Stimulated activated CD4-positive, alpha-beta T cell treated with anti-CD3 and anti-CD28 coated beads, Interleukin-12 subunit alpha, Interleukin-12 subunit beta, amount 100 ng/mL, for 48 hours (primary cell): ENCODE data around the gene MCEMP1.

ENCODE experiments used
- DNase-seq, 3 donors: peaks; one replicate each; pipeline ENCODE4 v3.0.0-alpha.2; 2020; ENCODE audit warnings: low read depth in 2 of 3, low spot score in 1 of 3

The MCEMP1 gene

DNA sequence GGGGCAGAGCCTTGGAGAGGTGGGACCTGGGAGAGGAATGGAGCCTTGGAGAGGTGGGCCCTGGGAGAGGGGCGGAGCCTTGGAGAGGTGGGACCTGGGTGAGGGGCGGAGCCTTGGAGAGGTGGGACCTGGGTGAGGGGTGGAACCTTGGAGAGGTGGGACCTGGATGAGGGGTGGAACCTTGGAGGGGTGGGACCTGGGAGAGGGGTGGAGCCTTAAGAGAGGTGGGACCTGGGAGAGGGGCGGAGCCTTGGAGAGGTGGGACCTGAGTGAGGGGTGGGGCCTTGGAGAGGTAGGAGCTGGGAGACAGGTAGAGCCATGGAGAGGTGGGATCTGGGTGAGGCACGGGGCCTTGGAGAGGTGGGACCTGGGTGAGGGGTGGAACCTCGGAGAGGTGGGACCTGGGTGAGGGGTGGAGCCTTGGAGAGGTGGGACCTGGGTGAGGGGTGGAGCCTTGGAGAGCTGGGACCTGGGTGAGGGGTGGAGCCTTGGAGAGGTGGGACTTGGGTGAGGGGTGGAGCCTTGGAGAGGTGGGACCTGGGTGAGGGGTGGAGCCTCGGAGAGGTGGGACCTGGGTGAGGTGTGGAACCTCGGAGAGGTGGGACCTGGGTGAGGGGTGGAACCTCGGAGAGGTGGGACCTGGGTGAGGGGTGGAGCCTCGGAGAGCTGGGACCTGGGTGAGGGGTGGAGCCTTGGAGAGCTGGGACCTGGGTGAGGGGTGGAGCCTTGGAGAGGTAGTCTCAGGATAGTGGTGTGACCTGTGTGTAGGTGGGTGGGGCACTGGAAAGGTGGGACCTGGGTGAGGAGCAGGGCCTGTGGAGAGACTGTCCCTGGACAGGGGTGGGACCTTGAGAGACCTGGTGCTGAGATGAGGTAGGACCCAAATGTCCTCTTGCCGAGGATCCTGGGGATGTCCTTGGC, 33.0 kb upstream of the MCEMP1 start:
- DNase-seq = peak in 2 of 3 donors; percentile 13 to 37

DNA sequence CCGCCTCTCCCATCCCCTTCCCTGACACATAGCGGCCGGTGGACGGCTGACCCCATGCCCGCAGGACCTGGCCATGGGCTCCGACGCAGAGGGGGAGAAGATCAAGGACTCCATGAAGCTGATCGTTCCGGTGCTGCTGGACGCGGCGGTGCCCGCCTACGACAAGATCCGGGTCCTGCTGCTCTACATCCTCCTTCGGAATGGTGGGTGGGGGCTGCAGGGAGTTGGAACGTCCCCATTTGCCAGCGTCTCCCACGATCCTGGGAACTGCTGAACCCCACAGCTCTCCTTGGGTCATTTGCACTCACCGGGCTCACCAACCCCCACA, 32.4 kb upstream of the MCEMP1 start:
- no peak for DNase-seq

DNA sequence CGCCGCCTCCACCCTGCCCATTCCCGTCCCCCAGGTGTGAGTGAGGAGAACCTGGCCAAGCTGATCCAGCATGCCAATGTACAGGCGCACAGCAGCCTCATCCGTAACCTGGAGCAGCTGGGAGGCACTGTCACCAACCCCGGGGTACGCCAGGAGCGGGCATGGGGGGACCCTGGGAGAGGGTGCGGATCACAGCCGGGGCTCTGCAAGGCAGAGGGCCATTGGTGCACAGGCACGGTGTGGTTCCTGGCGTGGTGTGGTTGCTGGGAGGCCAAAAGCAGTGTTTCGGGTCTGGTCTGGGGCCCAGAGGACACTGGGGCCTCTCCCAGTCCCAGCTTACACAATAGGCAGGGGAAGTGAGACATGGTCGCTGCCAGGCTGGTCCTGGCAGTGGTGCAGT, 31.7 kb upstream of the MCEMP1 start:
- no peak for DNase-seq

DNA sequence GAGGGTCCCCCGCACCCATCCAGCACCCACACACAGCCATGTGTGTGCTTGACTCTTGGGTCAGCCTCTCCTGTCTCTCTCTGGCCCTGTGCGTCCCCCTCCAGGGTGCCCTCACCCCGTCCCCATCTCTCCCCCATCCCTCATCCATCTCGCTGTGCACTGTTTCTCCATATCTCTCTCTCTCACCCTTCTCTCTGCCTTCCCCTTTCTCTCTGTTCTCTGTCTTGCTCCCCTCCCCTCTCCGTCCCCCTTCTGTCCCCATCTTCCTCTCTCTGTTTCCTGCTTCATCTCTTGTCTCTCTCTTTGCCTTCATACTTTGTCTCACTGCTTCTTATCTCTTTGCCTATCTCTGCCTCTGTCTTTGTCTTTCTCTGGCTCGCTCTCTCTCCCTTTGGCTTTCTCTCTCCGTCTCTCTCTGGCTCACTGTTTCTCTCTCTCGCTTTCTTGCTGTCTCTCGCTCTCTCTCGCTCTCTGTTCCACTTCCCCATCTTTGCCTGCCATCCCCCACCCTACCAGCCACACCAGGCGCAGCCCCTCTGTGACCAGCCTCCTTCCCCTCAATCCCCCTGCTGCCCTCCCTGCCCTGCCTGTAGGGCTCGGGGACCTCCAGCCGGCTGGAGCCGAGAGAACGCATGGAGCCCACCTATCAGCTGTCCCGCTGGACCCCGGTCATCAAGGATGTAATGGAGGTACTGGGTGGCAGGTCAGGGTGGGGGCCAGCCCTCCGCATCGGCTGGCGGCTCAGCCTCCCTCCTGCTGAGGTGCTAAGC, 31.0 kb upstream of the MCEMP1 start:
- DNase-seq = no peak

DNA sequence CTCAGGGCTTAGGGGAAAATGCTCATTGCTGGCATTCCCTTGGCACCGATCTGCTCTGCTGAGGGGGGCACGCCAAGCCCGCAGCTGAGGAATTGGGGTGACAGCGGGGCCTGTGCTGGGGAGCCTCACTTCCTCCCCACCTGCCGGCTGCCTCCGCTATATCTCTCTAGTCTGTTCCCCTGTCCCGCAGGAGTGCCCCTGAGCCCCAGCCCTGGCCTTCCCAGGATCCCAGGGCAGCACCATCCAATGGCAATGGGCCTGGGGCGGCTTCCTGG, 30.5 kb upstream of the MCEMP1 start:
- no peak for DNase-seq

DNA sequence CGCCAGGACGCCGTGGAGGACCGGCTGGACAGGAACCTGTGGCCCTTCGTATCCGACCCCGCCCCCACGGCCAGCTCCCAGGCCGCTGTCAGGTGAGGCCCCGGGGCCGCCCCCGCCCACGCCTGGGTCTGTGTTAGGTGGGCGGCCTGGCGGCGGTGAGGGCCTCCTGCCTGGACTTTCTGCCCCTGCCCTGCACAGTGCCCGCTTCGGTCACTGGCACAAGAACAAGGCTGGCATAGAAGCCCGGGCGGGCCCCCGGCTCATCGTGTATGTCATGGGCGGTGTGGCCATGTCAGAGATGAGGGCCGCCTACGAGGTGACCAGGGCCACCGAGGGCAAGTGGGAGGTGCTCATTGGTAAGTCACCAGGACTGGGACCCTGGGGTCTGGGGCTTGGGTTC, 29.7 kb upstream of the MCEMP1 start:
- no peak for DNase-seq

DNA sequence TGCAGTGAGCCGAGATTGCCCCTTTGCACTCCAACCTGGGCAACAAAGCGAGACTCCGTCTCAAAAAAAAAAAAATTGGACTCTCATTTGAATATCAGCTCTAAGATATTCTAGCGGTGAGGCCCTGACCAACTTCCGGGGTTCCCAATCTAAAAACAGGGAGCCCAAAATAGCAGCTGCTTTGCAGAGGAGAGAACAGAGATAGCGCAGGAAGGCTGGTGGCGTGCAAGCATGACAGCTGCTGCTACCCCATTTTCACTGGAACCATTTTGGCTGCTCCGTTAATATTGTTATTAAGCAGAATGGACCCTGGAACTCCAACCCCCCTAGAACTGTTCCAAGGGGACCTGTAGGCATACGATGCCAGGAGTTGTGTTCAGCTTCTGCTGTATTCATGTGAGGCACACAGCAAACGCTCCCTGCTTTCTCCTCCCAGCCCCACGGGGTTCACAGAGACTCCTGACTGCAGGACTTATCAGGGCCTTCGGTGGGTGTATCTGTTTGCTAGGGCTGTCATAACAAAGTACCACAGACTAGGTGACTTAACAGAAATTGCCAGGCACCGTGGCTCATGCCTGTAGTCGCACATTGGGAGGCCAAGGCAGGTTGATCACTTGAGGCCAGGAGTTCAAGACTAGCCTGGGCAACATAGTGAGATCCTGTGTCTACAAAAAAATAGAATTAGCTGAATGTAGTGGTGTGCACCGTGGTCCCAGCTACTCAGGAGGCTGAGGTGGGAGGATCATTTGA, 28.4 kb upstream of the MCEMP1 start:
- no peak for DNase-seq

DNA sequence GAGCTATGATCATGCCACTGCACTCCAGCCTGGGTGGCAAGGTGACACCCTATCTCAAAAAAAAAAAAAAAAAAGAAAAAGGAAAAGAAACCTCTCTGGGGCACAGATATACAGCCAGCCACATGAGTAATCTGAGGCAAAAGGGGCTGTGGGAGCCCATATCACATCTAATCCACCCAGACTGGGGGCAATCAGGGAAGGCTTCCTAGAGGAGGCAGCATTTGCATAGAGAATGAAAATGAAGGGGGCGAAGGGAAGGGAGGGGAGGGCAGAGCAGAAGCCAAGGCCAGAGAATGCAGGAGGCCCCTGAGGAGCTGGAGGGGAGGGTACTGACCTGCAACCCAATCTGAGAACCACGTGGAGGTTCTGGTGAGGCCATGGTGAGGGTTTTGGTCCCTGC, 26.7 kb upstream of the MCEMP1 start:
- no peak for DNase-seq

DNA sequence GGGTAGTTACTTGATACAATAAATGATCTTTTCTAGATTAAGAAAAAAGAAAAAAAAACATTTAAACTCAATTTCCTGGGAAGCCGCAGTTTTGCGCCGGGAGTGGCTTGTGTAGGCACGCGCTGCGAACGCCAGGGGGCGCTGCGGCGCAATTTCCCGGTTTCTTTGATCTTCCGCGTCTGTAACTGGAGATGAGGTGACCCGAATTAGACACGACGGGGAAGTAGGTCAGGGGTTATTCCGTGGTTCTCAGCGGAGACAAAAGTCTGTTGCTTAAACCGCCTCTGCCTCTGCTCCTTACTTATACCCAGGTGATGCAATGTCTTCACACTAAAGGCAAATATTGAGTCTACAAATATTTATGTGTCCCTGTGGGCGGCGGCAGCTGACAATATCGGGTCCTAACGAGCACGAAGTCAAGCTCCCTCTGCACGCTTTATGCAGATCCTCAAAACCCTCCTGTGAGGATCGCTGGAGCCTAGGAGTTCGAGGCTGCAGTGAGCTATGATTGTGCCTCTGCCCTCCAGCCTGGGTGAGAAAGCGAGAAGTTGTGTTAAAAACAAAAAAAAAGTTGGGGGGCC, 24.7 kb upstream of the MCEMP1 start:
- peak; percentile 74 to 91 (median 77) for DNase-seq

DNA sequence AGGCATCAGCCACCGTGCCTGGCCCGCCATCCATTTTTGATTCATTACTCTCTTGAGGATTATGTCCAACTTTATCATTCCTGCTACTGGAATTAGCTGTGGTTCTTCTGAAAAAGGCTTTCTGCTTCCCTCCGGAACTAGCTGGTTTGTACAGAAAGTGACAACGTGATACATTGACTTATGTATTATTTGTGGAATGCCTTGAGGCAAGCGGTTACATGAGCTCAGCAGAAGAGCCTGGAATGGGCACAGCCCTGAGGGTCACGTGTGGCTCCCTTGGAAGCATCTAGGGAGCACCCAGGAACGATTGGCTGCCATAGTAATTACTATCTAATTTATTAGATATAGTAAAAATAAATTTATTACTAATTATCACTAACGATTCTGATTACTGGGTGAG, 22.5 kb upstream of the MCEMP1 start:
- no peak for DNase-seq

DNA sequence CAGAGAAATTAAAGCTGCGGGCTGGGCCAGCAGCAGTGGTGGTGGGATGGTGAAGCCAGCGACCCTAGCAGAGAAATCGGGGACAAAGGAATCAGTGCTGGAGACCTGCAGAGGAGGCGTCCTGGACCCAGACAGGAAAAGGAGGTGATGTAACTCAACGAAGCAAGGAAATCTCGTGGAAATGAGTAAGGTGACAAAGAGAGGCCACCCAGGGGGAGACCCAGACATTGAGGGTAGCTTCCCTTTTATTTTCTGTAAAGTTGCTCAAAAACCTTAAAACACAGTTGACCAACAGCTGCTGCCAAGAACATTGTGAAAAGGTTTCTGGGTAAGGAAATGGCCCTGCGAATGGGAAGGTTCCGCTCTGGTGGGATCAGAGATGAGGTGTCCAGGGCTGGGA, 21.3 kb upstream of the MCEMP1 start:
- no peak for DNase-seq

DNA sequence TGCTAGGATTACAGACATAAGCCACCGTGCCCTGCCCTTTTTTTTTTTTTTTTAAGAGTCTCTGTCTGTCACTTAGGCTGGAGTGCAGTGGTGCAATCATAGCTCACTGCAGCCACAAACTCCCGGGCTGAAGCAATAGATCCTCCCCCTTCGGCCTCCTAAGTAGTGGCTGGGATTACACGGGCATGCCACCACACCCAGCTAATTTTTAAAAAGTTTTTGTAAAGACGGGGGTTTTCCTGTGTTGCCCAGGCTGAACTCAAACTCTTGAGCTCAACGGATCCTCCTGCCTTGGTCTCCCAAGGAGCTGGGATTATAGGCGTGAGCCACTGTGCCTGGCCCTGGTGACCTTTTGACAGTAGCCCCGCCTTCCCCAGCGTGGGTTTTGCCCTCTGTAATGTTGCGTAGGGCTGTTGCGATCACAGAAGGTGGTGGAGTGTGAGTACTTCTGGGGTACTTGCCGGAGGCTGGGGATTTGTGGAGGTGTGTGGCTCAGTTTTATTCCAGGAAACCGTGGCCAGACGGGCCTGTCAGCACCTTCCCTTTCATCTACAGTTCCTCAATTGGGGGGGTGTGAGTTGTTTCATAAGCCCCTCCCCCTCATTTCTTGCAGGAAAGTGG, 19.6 kb upstream of the MCEMP1 start:
- no peak for DNase-seq

DNA sequence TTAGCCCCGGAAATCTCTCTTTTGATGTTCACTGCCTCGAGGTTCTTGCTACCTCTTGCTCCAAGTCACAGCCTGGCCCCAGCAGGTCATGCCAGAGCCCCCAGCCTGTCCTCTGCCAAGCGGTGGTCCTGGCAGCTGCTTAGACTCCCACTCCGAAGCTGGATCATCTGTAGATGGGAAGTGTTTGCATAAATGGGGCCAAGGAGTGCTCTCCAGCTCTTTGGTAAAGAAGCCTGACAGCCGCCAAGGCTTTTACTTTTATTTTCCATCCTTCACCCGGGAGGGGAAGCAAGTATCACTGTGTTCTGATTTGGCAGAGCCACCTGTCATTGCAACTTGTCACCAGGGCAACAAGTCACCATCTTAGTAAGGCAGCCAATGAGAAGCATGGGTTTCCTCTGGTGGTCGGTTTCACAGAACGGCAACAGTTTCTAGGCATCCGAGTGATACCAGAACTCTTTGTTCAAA, 18.6 kb upstream of the MCEMP1 start:
- DNase-seq = peak in 2 of 3 donors; percentile 32 to 36

DNA sequence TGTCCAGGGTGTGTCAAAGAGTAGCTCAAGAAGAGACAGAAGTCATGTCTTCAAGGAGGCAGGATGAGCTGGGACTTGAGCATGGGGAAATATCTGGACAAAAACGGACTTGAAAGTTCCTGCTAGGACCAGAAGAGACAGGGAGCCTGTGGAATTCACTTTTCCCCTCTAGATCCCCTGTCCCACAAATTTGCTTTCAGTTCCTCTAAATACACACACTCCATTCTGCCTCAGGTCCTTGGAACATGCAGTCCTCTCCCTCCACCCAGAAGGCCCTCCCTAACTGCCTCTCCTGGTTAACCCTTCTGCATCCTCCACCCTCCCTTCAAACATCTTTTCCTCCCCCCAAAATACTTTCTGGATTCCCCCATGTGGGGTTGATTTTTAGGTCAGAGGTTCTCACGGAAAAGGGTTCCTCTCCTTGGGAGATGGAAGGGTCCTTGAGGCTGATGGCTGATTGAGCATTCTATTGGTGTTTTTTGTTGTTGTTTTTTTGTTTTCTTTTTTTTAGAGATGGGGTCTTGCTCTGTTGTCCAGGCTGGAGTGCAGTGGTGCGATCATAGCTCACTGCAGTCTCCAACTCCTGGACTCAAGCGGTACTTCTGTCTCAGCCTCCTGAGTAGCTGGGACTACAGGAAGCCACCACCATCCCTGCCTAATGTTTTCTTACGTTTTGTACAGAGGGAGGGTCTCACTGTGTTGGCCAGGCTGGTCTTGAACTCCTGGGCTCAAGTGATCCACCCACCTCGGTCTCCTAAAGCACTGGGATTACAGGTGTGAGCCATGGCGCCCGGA, 14.9 kb upstream of the MCEMP1 start:
- DNase-seq = no peak

DNA sequence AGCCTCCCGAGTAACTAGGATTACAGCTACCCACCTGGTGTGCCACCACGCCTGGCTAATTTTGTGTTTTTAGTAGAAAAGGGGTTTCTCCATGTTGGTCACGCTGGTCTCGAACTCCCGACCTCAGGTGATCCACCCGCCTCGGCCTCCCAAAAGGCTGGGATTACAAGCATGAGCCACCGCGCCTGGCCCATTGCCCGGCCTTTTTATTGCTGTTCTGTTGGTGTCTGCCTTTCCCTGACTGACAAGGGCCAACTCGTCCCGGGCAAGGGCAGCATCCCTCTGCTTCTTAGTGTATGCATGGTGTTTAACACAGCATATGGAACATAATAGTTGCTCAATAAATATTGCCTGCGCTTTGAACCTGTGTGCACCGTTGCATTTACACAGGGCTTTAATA, 14.2 kb upstream of the MCEMP1 start:
- no peak for DNase-seq

DNA sequence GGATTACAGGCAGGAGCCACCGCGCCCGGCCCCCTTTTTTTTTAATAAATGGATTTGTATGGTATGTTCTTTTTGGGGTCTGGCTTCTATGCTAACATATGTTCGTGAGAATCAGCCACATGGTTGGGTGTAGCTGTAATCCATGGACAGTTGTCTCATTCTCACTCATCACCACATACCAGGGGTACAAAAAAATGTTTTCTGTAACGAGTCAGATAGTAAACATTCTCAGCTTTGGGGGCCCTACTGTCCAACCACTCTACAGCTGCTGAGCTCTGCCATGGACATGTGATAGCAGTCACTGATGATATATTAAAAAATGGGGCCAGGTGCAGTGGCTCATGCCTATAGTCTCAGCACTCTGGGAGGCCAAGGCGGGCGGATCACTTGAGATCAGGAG, 13.2 kb upstream of the MCEMP1 start:
- no peak for DNase-seq

DNA sequence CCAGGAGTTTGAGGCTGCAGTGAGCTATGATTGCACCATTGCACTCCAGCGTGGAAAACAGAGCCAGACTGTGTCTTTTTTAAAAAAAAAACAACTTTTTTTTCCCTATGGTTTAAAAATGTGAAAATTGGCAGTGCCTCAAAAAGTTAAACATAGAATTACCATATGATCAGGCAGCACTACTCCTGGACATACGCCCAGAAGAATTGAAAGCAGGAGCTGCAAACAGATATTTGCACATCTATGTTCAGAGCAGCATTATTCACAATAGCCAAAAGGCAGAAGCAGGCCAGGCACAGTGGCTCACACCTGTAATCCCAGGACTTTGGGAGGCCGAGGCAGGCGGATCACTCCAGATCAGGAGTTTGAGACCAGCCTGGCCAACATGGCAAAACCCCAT, 11.8 kb upstream of the MCEMP1 start:
- DNase-seq = no peak

DNA sequence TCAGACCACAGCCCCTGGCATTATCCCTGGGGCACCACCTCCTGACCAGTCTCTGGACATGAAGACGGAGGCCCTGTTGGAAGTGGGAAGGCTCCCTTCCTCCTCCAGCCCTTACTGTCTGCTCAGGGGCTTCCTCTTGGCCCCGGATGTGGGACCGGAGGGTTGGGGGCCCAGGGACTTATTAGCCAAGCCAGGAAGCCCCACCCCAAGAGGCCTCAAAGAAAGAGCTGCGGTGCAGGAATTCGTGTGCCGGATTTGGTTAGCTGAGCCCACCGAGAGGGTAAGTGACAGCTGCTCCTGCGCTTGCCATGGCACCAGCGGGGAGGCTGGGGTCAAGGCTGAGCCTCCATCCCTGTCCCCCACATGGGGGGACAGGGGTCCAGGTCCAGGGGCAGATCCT, 8.0 kb upstream of the MCEMP1 start, which contains the start of gene RETN:
TSS of gene RETN (plus strand) at position 208 of the 400 bp plus-strand sequence. CDS start 278 bp downstream, outside the sequence.
- no peak for DNase-seq

DNA sequence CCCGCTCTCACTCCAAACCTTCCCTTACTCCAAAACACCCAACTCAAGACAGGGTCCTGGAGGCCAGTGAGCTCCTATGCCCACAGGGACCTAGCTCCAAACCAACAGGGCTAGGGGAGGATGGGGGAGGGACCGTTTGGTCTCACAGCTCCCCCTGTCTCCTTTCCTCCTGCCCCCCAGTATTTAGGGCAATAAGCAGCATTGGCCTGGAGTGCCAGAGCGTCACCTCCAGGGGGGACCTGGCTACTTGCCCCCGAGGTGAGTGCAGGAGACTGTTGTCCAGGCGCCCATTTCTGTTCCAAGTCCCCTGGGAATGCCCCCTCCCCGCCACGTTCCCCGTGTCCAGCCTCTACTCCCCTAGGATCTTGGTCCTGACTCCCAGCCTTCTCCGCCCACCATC, 7.2 kb upstream of the MCEMP1 start:
- no peak for DNase-seq

DNA sequence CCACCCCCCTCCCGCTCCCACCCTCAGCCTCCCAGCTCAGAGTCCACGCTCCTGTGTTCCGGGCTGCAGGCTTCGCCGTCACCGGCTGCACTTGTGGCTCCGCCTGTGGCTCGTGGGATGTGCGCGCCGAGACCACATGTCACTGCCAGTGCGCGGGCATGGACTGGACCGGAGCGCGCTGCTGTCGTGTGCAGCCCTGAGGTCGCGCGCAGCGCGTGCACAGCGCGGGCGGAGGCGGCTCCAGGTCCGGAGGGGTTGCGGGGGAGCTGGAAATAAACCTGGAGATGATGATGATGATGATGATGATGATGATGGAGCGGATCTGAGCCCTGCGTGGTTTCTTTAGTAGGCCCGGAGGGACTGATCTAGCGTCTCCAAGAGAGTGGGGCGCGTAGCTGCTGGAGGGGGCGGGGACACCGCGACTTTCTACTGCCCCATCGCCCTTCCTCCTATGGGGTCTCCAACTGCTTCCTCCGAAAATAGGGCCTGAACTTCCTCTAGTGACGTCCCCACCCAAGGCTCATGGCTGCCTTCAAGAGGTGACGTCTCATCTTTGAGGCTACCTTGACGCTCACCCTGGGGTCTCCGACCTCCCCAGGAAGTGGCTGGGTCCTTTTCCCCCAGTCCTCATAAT, 6.6 kb upstream of the MCEMP1 start:
- no peak for DNase-seq
